22Rv1 (cell line): ENCODE measurements around the gene PDE6G.

Experiments
- ZFX ChIP-seq: fragments of 450-650 bp; IDR thresholded peaks from 2 replicates; pipeline ENCODE4 v1.6.1; 2017; ENCODE audit warnings: antibody characterized with exemption, borderline replicate concordance
- TF ChIP-seq, protein P1 (sequence below): fragments of 450-650 bp; IDR thresholded peaks from 2 replicates; pipeline ENCODE4 v1.5.1; 2017; ENCODE audit warnings: mild to moderate bottlenecking

DNA sequence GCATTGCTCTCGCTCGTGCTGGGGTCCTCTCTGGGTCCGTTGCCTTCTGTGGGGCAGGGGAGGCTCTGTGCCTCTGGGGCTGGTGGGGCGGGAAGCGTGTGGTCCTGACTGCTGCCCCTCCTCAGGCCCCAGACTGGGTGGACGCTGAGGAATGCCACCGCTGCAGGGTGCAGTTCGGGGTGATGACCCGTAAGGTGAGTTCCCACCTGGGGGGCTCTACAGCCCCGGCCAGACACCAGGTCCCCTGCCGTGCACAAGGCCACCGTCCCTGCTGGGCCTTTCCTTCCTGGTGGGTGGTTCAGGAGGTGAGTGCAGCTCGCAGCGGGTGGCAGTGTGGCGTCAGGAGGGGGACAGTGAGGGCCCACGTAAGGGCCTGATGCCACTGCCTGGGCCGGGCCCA, 34.2 kb upstream of the PDE6G start:
- TF ChIP-seq, protein P1, sequence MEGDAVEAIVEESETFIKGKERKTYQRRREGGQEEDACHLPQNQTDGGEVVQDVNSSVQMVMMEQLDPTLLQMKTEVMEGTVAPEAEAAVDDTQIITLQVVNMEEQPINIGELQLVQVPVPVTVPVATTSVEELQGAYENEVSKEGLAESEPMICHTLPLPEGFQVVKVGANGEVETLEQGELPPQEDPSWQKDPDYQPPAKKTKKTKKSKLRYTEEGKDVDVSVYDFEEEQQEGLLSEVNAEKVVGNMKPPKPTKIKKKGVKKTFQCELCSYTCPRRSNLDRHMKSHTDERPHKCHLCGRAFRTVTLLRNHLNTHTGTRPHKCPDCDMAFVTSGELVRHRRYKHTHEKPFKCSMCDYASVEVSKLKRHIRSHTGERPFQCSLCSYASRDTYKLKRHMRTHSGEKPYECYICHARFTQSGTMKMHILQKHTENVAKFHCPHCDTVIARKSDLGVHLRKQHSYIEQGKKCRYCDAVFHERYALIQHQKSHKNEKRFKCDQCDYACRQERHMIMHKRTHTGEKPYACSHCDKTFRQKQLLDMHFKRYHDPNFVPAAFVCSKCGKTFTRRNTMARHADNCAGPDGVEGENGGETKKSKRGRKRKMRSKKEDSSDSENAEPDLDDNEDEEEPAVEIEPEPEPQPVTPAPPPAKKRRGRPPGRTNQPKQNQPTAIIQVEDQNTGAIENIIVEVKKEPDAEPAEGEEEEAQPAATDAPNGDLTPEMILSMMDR, result no peak
- no peak for TF ChIP-seq ZFX
